IMR-90 (cell line): ENCODE results near the gene TMCC3. TPM values are rescaled to one million over a fixed set of nuclear protein-coding genes. Genes with fewer than 3 reads are reported as not detected.

Source experiments
- ATAC-seq: fragments of 200-7000 bp; cut with Tn5 transposase; 2 replicates; pipeline ENCODE4 v1.9.1; 2020; ENCODE audit warnings: low read depth, mild to moderate bottlenecking, moderate library complexity
- BruUV-seq: library from RNA; stranded (reverse); fragments of 400-500 nt; replicated peaks from 2 replicates; lab custom pipeline; 2021; lab: Mats Ljungman, UMichigan
- CTCF ChIA-PET: fragments of 300-600 bp; formaldehyde crosslinking; extraction: SDS; loops from one replicate; lab custom pipeline; 2021; ENCODE audit warnings: antibody characterized with exemption; lab: Yijun Ruan, JAX
- POLR2A ChIA-PET: fragments of 300-600 bp; sonication (Branson Sonifier 250); formaldehyde crosslinking; loops from one replicate; lab custom pipeline; 2022; ENCODE audit warnings: antibody characterized with exemption; ENCODE audit not compliant: unreplicated experiment; lab: Charles Lee
- DNase-seq: peaks from one replicate; pipeline ENCODE4 v3.0.0; 2013
- H2AFZ ChIP-seq: replicated peaks from 2 replicates; pipeline ENCODE3; 2013; ENCODE audit warnings: low read length, mild to moderate bottlenecking; ENCODE audit not compliant: poor library complexity
- H2AK5ac ChIP-seq: 2 replicates; pipeline ENCODE4 v1.6.1; 2013; ENCODE audit warnings: low read depth, low read length, inconsistent platforms
- H2AK9ac ChIP-seq: replicated peaks from 2 replicates; pipeline ENCODE3; 2013; ENCODE audit warnings: mild to moderate bottlenecking, low read depth, low read length, moderate library complexity; ENCODE audit not compliant: poor library complexity
- H2BK120ac ChIP-seq: 2 replicates; pipeline ENCODE4 v1.6.1; 2013; ENCODE audit warnings: low read depth, low read length, inconsistent platforms
- H2BK15ac ChIP-seq: 3 replicates; pipeline ENCODE4 v1.6.1; 2013; ENCODE audit warnings: low read depth, low read length, inconsistent platforms
- H2BK20ac ChIP-seq: 2 replicates; pipeline ENCODE4 v1.6.1; 2013; ENCODE audit warnings: low read depth, mild to moderate bottlenecking, inconsistent platforms, low read length, moderate library complexity
- H2BK5ac ChIP-seq: 2 replicates; pipeline ENCODE4 v1.6.1; 2013; ENCODE audit warnings: mild to moderate bottlenecking, low read depth, low read length, inconsistent platforms; ENCODE audit not compliant: poor library complexity, severe bottlenecking
- H3K14ac ChIP-seq: replicated peaks from 2 replicates; pipeline ENCODE4 v1.6.1; 2013; ENCODE audit warnings: low read depth, low read length, inconsistent platforms
- H3K18ac ChIP-seq: 2 replicates; pipeline ENCODE4 v1.6.1; 2013; ENCODE audit warnings: low read depth, low read length, control low read depth
- H3K23ac ChIP-seq: 2 replicates; pipeline ENCODE4 v1.6.1; 2013; ENCODE audit warnings: low read depth, low read length, inconsistent platforms
- H3K27ac ChIP-seq: 2 replicates; pipeline ENCODE4 v1.5.1; 2013; ENCODE audit warnings: mild to moderate bottlenecking, control low read depth, low read length; ENCODE audit not compliant: insufficient read depth
- H3K27me3 ChIP-seq: 2 replicates; pipeline ENCODE4 v1.6.1; 2013; ENCODE audit warnings: low read length; ENCODE audit not compliant: control insufficient read depth, insufficient read depth
- H3K36me3 ChIP-seq: 2 replicates; pipeline ENCODE4 v1.6.1; 2013; ENCODE audit warnings: low read length, mixed read lengths; ENCODE audit not compliant: control insufficient read depth, insufficient read depth
- H3K4ac ChIP-seq: 2 replicates; pipeline ENCODE4 v1.6.1; 2013; ENCODE audit warnings: low read depth, low read length, inconsistent platforms
- H3K4me1 ChIP-seq: 2 replicates; pipeline ENCODE4 v1.6.1; 2013; ENCODE audit warnings: low read length, mixed read lengths; ENCODE audit not compliant: control insufficient read depth, insufficient read depth
- H3K4me2 ChIP-seq: 2 replicates; pipeline ENCODE4 v1.6.1; 2013; ENCODE audit warnings: low read depth, mild to moderate bottlenecking, control low read depth, low read length, moderate library complexity
- H3K4me3 ChIP-seq: 2 replicates; pipeline ENCODE4 v1.5.1; 2013; ENCODE audit warnings: low read depth, mild to moderate bottlenecking, control low read depth, low read length, moderate library complexity; ENCODE audit not compliant: insufficient read depth
- H3K56ac ChIP-seq: 2 replicates; pipeline ENCODE4 v1.6.1; 2013; ENCODE audit warnings: low read length, inconsistent platforms; ENCODE audit not compliant: insufficient read depth; ENCODE audit errors: extremely low read depth
- H3K79me1 ChIP-seq, 2 experiments: 2 replicates each; pipeline ENCODE4 v1.6.1; 2013; ENCODE audit warnings: low read length in 2 of 2, inconsistent platforms in 1 of 2, low read depth in 1 of 2
- H3K9ac ChIP-seq: 2 replicates; pipeline ENCODE4 v1.6.1; 2013; ENCODE audit warnings: low read depth, low read length, control low read depth
- H3K9me1 ChIP-seq: 2 replicates; pipeline ENCODE4 v1.6.1; 2013; ENCODE audit warnings: low read length, inconsistent platforms; ENCODE audit not compliant: insufficient read depth
- H3K9me3 ChIP-seq: 2 replicates; pipeline ENCODE4 v1.6.1; 2013; ENCODE audit warnings: low read length; ENCODE audit not compliant: control insufficient read depth, insufficient read depth
- H4K20me1 ChIP-seq: 2 replicates; pipeline ENCODE4 v1.6.1; 2013; ENCODE audit warnings: low read length, inconsistent platforms; ENCODE audit not compliant: insufficient read depth
- H4K5ac ChIP-seq: 2 replicates; pipeline ENCODE4 v1.6.1; 2013; ENCODE audit warnings: mild to moderate bottlenecking, low read depth, low read length, control low read depth
- H4K8ac ChIP-seq, 2 experiments: 2 replicates each; pipeline ENCODE4 v1.6.1; 2013; ENCODE audit warnings: low read depth in 2 of 2, low read length in 2 of 2, control low read depth in 1 of 2, inconsistent platforms in 1 of 2
- H4K91ac ChIP-seq: 2 replicates; pipeline ENCODE4 v1.6.1; 2013; ENCODE audit warnings: low read depth, low read length, inconsistent platforms; ENCODE audit not compliant: insufficient read depth
- BHLHE40 ChIP-seq: fragments of 150-350 bp; IDR thresholded peaks from 2 replicates; pipeline ENCODE4 v1.6.1; 2016; ENCODE audit warnings: mild to moderate bottlenecking, low read depth, low read length
- CHD1 ChIP-seq: IDR thresholded peaks from 2 replicates; pipeline ENCODE4 v1.6.1; 2012; ENCODE audit warnings: low read depth, low read length, improper control_type of control experiment
- CTCF ChIP-seq: conservative IDR thresholded peaks from 2 replicates; pipeline ENCODE4 v1.5.1; 2012; ENCODE audit warnings: mild to moderate bottlenecking, low read depth, low read length, improper control_type of control experiment
- MAFK ChIP-seq: IDR thresholded peaks from 2 replicates; pipeline ENCODE4 v1.6.1; 2012; ENCODE audit warnings: low read depth, low read length, improper control_type of control experiment
- MAZ ChIP-seq: IDR thresholded peaks from 2 replicates; pipeline ENCODE4 v1.6.1; 2012; ENCODE audit warnings: low read depth, mild to moderate bottlenecking, low read length, improper control_type of control experiment, moderate library complexity, borderline replicate concordance
- POLR2A ChIP-seq: IDR thresholded peaks from 2 replicates; pipeline ENCODE4 v1.6.1; 2012; ENCODE audit warnings: mild to moderate bottlenecking, low read depth, low read length
- RCOR1 ChIP-seq: IDR thresholded peaks from 2 replicates; pipeline ENCODE4 v1.6.1; 2012; ENCODE audit warnings: mild to moderate bottlenecking, low read length, improper control_type of control experiment; ENCODE audit not compliant: insufficient replicate concordance
- SMC3 ChIP-seq: fragments of 150-350 bp; IDR thresholded peaks from 2 replicates; pipeline ENCODE4 v1.6.1; 2016; ENCODE audit warnings: low read depth, mild to moderate bottlenecking, antibody characterized with exemption, low read length, moderate library complexity
- USF2 ChIP-seq: fragments of 150-350 bp; IDR thresholded peaks from 2 replicates; pipeline ENCODE4 v1.6.1; 2017; ENCODE audit warnings: mild to moderate bottlenecking, antibody characterized with exemption, low read length, low read depth
- WGBS, 2 experiments: methylation state at CpG; one replicate each; pipeline versions ENCODE4 v1.1.5 to v1.1.7; 2013; ENCODE audit warnings: missing lambda C conversion rate in 2 of 2; ENCODE audit not compliant: insufficient read length in 1 of 2; ENCODE audit errors: extremely low coverage in 2 of 2; 5-methylcytosine and 5-hydroxymethylcytosine counted together
- dilution Hi-C: fragments of 300-500 bp; cut with HindIII; formaldehyde crosslinking; loops from one replicate; pipeline ENCODE4 v1.14.3; 2018; ENCODE audit warnings: low sequenced_read_pairs; ENCODE audit not compliant: unreplicated experiment
- in situ Hi-C: fragments of 300-500 bp; cut with MboI; formaldehyde crosslinking; loops from 3 replicates; pipeline ENCODE4 v1.14.3; 2019; ENCODE audit warnings: low sequenced_read_pairs, inconsistent platforms, mixed read lengths
- intact Hi-C: fragments of 100-400 bp; cut with micrococcal nuclease; formaldehyde crosslinking; loops from 2 replicates; pipeline ENCODE4 v1.10.0; 2022
- polyA plus RNA-seq, 3 experiments: library from polyadenylated mRNA; depleted of rRNA; stranded (reverse); fragments of >200 nt; gene quantifications; 2 replicates each; pipeline ENCODE4 v1.2.3, GENCODE V29; 2012; ENCODE audit warnings: low replicate concordance in 1 of 3
- total RNA-seq: library from RNA; depleted of rRNA; stranded (reverse); fragments of >200 nt; gene quantifications from 2 replicates; pipeline ENCODE4 v1.2.3, GENCODE V29; 2012

The TMCC3 gene
- total and polyA plus RNA-seq, 2 of the 4 experiments (the other 2 are of a cell fraction) = 0.14 to 0.36 TPM

GRCh38 chr12:94536040-94536965 lies 114.1 kb downstream of the TMCC3 start (continued):
- TF ChIP-seq USF2 = no peak

- Histone ChIP-seq H3K4ac (no peak overlapping the region), H2BK120ac (no peak overlapping the region), H2AK5ac (no peak overlapping the region), H2AK9ac (no peak overlapping the region), H4K5ac (no peak overlapping the region), H3K79me1 (no peaks in the 10 kb centered on the region), H3K27ac (no peak overlapping the region), H3K36me3 (no peaks in the 10 kb centered on the region), H3K4me1 (no peaks in the 10 kb centered on the region), H2BK5ac (no peak overlapping the region), H3K9me1 (no peaks in the 10 kb centered on the region), H4K91ac (no peak overlapping the region), H3K14ac (no peak overlapping the region), H3K4me2 (no peak overlapping the region), H3K9ac (no peak overlapping the region), H3K9me3 (no peaks in the 10 kb centered on the region), H4K20me1 (no peaks in the 10 kb centered on the region), H3K56ac (no peak overlapping the region), H2AFZ (no peak overlapping the region), H3K4me3 (no peak overlapping the region), H3K27me3 (peaks cover 17% of the 10 kb centered on the region), H2BK20ac (no peak overlapping the region), H2BK15ac (no peak overlapping the region), H3K18ac (no peak overlapping the region), H4K8ac (no peak overlapping the region), H3K23ac (no peak overlapping the region)
- no peak for ATAC-seq
- WGBS, 2 experiments = no CpG with 5 or more reads among the region's 7 CpGs
- CTCF ChIA-PET = no interaction called here
- no peak for DNase-seq
- no TSS peak for BruUV-seq
- dilution Hi-C loops = loop anchor here (25.0 kb wide), 1 partner anchor 398 kb away; the partner anchor contains the start of gene PLXNC1
- in situ Hi-C loops = no loop called here
- POLR2A ChIA-PET = no interaction called here
- TF ChIP-seq BHLHE40 (no peak), CHD1 (no peak), MAFK (no peak), MAZ (no peak), CTCF (no peak), SMC3 (no peak), RCOR1 (no peak), POLR2A (no peak)
- intact Hi-C loops = no loop called here
Measured at GRCh38 chr12:94535510-94535921, 114.8 kb downstream of the TMCC3 start.
